Parietal lobe (tissue), 1 donor: Measurements from ENCODE around the gene TIMM10B. TPM values are rescaled to one million over a fixed set of nuclear protein-coding genes. Genes with fewer than 3 reads are reported as not detected.

ENCODE experiments used
- total RNA-seq: library from RNA; depleted of rRNA; stranded (reverse); fragments of >200 nt; gene quantifications from one replicate; pipeline ENCODE4 v1.2.3, GENCODE V29; 2014

The TIMM10B gene, protein sequence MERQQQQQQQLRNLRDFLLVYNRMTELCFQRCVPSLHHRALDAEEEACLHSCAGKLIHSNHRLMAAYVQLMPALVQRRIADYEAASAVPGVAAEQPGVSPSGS
- total RNA-seq, result 39.4 TPM

DNA sequence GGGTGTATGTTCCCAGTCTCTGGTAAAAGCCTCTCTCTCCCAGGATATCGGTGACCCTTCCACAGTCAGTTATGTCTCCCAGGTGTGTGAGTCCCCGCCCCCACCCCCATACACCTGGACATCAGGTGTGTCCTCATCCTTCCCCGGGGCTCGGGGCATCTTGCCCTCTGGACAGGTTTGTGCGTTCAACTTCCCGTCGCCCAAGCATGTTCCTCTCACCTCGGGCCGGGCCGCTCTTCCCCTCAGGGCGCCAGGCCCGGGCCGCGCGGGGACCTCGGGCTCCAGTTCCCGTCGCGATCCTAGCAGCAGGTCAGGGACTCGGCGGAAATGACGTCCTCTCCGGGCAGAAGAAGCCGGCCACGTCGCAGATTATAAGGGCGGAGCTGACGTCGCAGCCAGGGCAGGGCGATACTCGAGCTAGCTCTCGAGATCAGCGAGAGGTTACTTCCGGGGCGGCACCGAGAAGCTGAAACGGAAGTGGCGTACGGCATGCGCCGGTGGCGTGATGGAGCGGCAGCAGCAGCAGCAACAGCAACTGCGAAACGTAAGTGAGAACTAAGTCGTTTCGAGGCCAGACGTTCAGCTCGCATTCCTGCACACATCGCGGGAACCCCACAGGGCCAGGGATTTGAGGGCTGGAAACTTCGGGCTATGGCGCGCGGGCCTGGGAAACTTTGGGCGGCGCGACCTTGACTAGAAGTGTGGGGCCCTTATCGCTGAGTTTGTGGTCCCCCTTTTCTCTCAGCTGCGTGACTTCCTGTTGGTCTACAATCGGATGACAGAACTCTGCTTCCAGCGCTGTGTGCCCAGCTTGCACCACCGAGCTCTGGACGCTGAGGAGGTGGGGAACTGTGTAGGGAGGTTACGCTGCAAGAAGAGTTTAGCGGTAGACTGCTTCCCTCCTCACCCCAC is at the start of gene TIMM10B, which contains the start of gene ARFIP2:
Gene TIMM10B, plus strand, starts transcription at position 490 of the 912 bp plus-strand sequence. Its CDS starts 16 bp downstream, at position 506.
Gene ARFIP2, minus strand, starts transcription at position 320 of the 912 bp plus-strand sequence. CDS start 910 bp downstream, outside the sequence.

DNA sequence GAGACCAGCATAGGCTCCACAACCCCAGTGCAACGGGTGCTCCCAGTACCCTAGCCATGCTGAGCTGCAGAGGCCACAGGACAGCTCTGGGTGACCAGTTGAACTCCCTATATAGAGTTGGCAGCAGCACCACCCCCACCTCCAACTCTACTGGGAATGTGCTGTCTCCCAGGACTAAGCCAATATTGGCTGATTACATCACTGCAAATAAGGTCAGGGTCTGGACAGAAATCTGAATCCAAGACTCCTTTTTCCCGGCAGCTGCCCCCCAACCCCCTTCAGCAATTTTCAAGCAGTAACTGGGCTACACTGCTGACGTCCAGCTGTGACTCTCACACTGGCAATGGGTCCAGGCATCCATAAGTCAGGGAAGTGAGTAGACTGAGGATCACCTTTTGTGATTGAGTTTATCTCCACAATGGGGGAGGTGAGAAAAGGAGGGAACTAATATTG is 40.4 kb upstream of the TIMM10B start, which contains the start of gene HPX:
Gene HPX, minus strand, starts transcription at position 82 of the 453 bp plus-strand sequence. Its CDS starts 24 bp downstream, at position 58.

DNA sequence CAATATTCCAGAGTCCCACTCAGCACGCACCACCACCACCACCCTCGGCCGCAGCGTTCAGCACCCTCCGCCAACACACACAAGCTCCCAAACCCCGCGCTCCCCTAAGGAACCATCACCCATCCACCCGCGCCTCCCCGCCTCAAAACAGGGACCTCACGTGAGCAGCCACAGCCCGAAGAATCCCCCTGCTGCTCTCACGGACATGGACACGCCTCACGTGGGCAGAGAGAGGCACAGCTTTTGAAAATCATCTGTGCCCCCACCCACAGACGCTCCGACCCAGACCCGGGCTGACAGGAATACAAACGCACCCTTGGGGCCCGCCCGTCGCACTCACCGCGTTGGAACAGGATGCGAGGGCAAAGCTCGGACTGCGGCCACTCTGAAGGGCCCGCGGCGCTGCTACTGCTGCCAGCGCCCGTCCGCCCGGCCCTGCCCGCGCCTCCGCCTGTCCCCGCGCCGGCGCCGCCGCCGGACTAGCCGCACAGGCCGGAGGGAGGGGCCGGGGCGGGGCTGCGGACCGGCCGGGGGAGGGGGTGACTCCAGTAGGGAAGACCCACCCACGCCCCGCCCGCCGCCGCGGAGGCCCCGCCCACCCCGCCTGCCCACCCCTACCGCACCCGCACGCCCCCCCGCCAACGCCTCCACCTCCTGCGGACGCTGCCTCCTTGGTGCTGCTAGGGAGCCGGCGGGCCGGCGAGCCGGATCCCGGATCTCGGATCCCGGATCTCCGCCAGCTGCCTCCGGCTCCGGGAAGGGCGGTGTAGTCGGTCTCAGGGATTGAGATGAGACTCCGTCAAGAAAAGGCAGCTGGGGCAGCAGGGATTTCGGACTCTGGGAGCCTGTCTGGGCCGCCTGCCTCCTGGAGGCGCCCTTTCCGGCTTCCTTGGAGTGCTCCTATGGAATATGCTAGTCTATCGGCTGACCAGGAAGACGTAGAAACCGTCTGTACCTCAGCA is 7.6 kb upstream of the TIMM10B start, which contains the start of gene TRIM3:
Gene TRIM3, minus strand, starts transcription at position 491 of the 962 bp plus-strand sequence. CDS start 8,246 bp downstream, outside the sequence.

DNA sequence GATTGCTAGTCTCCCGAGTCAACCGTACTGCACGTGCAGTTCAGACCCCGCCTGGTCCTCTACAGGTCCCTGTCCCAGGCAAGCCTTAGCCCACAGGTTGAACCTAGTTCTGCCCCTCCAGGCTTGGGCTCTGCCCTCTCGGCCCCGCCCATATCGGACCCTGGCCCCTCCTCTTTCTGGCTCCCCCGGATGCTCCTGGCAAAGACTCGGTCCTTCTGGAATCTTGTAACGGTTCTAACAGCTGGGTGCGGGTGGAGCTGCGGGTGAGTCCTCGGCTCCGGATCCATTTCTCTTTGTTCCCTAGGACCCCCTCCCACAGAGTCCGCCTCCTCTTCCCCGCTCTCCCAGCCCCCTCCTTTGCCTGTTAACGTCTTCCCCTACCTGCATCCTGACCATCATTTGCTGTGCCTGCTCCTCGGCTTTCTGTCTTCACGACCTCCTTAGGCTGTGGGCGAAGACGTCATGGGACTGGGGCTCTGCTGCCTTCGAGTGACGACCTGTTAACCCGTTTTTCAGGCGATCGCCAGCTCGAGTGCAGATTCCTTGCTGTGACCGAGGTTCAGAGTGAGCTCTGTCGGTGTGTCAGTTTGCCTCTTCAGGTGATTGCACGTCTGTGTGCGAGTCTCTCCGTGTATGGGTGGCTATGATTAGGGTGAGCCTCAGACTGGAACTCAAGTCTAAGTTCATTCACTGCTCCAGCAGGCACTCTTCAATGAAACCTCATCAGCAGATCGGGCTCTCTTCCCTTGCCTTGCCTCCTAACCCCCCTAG is 16.0 kb downstream of the TIMM10B start, which contains the start of gene DNHD1:
Gene DNHD1, plus strand, starts transcription at position 212 of the 771 bp plus-strand sequence. CDS start 936 bp downstream, outside the sequence.

Other genes starting within 250 kb of the TIMM10B start
- gene FHIP1B, start 246.9 kb upstream of the TIMM10B start, total RNA-seq, result 35.7 TPM
- gene CNGA4, start 242.4 kb upstream of the TIMM10B start, total RNA-seq, result 0.63 TPM
- 8.1 TPM for gene CCKBR, start 221.7 kb upstream of the TIMM10B start, total RNA-seq
- gene CAVIN3, start 161.0 kb upstream of the TIMM10B start, total RNA-seq, result 2.2 TPM
- gene SMPD1, start 91.0 kb upstream of the TIMM10B start, total RNA-seq, result 9.1 TPM
- gene APBB1, start 62.4 kb upstream of the TIMM10B start, total RNA-seq, result 222 TPM
- gene HPX, start 40.5 kb upstream of the TIMM10B start, total RNA-seq, result 9.7 TPM
- gene TRIM3, start 7.6 kb upstream of the TIMM10B start, total RNA-seq, result 109 TPM
- 28.5 TPM for gene ARFIP2, start 170 bp upstream of the TIMM10B start, total RNA-seq
- gene DNHD1, start 15.8 kb downstream of the TIMM10B start, total RNA-seq, result 18.5 TPM
- gene RRP8, start 122.1 kb downstream of the TIMM10B start, total RNA-seq, result 25.7 TPM
- gene ILK, start 122.3 kb downstream of the TIMM10B start, total RNA-seq, result 53.5 TPM
- gene TAF10, start 130.7 kb downstream of the TIMM10B start, total RNA-seq, result 15.7 TPM
- 13.1 TPM for gene TPP1, start 137.9 kb downstream of the TIMM10B start, total RNA-seq
- gene DCHS1, start 174.3 kb downstream of the TIMM10B start, total RNA-seq, result 99.8 TPM
- gene MRPL17, start 201.8 kb downstream of the TIMM10B start, total RNA-seq, result 23.2 TPM